ENCODE measurements around the gene MAFB.

MAFB gene

DNA sequence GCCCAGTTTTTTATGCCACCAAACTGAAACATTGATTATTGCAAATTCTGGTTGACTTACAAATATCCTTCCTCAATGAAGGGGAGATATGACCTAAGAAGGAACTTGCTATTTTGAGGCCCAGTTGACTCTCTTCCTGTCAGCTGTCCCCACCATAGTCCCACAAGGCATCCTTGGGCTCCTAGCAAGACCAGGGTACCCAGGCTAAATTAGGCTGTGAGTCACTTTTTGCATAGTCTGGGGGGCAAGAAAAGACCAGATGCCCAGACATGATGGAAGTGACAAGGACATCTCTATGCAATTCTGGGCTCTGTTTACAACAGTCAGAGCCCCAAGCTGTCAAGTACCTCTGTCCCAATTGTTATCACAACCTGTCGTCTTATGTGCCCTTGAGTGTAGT is 31.8 kb upstream of the MAFB start:
- no peak for DNase-seq (ENCODE audit: low read depth)
- H3K4me3 ChIP-seq (ENCODE audit: low read depth, low read length), result no peak overlapping the region
- TF ChIP-seq, protein P1, sequence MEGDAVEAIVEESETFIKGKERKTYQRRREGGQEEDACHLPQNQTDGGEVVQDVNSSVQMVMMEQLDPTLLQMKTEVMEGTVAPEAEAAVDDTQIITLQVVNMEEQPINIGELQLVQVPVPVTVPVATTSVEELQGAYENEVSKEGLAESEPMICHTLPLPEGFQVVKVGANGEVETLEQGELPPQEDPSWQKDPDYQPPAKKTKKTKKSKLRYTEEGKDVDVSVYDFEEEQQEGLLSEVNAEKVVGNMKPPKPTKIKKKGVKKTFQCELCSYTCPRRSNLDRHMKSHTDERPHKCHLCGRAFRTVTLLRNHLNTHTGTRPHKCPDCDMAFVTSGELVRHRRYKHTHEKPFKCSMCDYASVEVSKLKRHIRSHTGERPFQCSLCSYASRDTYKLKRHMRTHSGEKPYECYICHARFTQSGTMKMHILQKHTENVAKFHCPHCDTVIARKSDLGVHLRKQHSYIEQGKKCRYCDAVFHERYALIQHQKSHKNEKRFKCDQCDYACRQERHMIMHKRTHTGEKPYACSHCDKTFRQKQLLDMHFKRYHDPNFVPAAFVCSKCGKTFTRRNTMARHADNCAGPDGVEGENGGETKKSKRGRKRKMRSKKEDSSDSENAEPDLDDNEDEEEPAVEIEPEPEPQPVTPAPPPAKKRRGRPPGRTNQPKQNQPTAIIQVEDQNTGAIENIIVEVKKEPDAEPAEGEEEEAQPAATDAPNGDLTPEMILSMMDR (IDR thresholded peaks at IDR 0.05; ENCODE audit: insufficient read depth, low read depth, low read length, missing control alignments), result no peak

DNA sequence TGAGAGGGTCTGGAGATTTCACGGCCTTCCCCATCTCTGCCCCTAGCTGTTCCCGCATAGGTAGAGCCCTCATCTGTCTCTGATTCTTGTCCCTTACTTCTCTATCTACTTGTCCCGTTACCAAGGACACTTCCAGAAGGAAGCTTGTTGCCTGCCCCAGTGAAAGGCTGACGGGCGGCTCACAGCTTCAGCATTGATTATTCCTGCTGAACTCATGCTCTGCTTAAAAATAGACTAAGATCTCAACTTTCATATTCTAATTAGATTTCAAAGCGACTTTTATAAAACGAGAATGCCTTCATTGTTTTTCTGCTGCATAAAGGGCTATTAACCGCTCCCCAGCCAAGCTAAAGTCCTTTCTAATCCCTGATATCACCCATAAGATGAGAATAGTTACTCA is 31.1 kb upstream of the MAFB start:
- no peak for DNase-seq (ENCODE audit: low read depth)
- TF ChIP-seq, protein P1 (IDR thresholded peaks at IDR 0.05; ENCODE audit: insufficient read depth, low read depth, low read length, missing control alignments), result no peak
- no peak overlapping the region for H3K4me3 ChIP-seq (ENCODE audit: low read depth, low read length)

GRCh38 chr20:40718982-40719729 is 30.1 kb upstream of the MAFB start:
- no peak for DNase-seq (ENCODE audit: low read depth)
- TF ChIP-seq, protein P1 (IDR thresholded peaks at IDR 0.05; ENCODE audit: insufficient read depth, low read depth, low read length, missing control alignments), result no peak
- H3K4me3 ChIP-seq (ENCODE audit: low read depth, low read length), result no peak overlapping the region

DNA sequence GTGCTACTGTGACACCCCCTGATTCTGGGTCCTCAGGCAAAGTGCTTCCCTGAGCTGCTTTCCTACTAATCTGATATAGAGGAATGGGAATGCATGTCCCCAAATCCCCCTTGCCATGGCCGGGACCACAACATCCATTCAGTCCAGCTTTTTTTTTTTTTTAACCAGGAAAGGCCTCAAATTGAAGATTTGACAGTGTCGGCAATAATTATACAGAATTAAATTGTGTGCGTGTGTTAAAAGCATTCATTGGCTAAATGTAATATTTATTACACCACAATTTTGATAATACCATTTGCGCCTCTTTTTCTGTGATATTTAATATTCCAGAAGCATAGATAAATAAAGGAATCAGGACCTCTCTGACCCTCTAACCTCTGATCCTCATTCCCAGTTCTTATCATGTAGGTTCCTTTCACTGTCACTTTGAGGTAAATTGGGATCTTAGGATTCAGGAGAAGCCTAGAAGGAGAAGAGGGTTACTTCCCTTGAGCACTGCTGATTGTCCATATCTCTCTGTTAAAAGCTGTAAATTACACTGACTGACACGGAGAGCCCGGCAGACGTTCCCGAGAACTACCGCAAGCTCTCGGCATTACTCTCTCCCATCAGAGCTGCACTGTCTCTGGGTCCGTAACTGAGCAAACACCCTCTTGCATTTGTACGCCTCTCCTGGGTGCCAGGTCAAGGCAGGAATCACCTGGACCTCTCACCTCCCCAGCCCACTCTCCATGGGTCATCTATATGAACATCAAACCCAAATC is 29.4 kb upstream of the MAFB start:
- TF ChIP-seq, protein P1 (IDR thresholded peaks at IDR 0.05; ENCODE audit: insufficient read depth, low read depth, low read length, missing control alignments), result no peak
- DNase-seq (ENCODE audit: low read depth), result no peak

DNA sequence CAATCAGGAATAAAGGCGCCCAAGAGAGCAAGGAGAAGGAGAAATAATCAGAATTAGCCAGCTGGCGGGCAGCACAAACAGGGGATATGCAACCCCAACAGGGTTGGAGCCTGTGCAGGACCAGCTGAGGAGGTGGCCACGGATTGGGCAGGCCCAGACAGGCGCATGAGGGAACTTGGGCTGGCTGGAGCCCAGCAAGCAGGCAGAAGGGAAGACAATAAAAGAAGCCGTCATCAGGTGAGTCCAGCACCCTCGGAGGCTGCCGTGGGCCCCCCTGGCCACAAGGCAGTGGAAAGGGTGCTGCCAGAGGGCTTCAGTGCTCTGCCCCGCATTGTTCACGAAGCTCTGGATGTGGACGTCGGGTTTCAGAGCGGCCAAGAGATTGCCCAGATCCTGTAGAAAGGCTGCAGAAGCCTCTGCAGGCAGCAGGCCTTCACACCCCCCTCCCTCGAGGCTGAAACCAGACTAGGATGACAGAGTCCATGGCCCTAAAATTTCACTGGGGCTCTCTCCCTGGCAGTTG is 28.4 kb upstream of the MAFB start:
- no peak overlapping the region for H3K4me3 ChIP-seq (ENCODE audit: low read depth, low read length)
- no peak for DNase-seq (ENCODE audit: low read depth)
- TF ChIP-seq, protein P1 (IDR thresholded peaks at IDR 0.05; ENCODE audit: insufficient read depth, low read depth, low read length, missing control alignments), result no peak

More for the DNA sequence above, 29.4 kb upstream of the MAFB start:
- no peak overlapping the region for H3K4me3 ChIP-seq (ENCODE audit: low read depth, low read length)

- TF ChIP-seq, protein P1 (IDR thresholded peaks at IDR 0.05; ENCODE audit: insufficient read depth, low read depth, low read length, missing control alignments), result no peak
- DNase-seq (ENCODE audit: low read depth), result no peak
- H3K4me3 ChIP-seq (ENCODE audit: low read depth, low read length), result no peak overlapping the region
Measured at GRCh38 chr20:40715491-40715890, 26.5 kb upstream of the MAFB start.

Data from GM12865 (cell line).